Measurements from ENCODE around the gene AGRN.
"Not testable (repeated sequence)": the region's sequence is repeated elsewhere in the genome, so short reads cannot be mapped to it uniquely, and the experiment has no call there.

The AGRN gene

DNA sequence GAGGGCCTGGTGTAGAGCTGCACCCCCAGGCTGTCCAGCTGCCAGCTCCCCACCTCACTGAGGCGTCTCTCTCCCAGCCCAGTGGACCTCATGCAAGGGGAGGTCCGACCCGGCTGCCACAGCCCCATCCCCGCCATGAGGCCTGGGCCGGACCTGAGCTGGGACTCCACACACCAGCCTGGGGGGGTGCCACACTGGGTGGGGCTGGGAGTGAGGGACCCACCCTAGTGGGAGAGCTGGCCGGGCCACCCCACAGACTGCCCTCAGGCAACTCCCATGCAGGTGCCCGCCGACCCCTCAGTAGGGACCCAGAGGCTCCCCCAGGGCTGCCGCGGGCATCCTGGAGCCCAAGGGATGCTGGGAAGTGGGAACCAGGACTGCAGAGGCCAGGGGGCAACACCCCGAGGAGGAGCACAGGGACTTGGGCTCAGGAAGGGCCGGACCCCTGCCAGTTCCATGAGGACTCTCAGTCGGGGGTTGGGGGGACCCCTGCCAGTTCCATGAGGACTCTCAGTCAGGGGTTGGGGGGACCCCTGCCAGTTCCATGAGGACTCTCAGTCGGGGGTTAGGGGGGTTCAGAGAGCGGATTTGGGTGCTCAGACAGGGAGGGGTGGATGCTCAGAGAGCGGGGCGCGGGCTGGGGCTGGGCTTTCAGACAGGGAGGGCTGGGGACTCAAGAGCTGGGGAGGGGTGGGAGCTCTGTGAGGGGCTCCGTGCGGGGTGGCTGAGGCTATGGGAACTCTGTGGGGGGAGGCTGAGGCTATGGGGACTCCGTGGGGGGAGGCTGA is 55.4 kb downstream of the AGRN start:
- peaks cover 0 to 11% of the 10 kb centered on the region in 2 donors for H3K4me1 ChIP-seq (ENCODE audit: control insufficient read depth in 1 of 2, insufficient read depth in 2 of 2, low read length in 2 of 2)
- peaks cover 4% of the 10 kb centered on the region for H3K27me3 ChIP-seq (ENCODE audit: low read depth, low read length)
- H3K27ac ChIP-seq (ENCODE audit: low read length), result no peak overlapping the region
- no peak overlapping the region for H3K4me3 ChIP-seq (ENCODE audit: low read depth in 1 of 2, low read length in 2 of 2)
- no peaks in the 10 kb centered on the region for H3K9me3 ChIP-seq (ENCODE audit: control insufficient read depth in 1 of 2, low read length in 2 of 2)
- no peaks in the 10 kb centered on the region for H3K36me3 ChIP-seq (ENCODE audit: control insufficient read depth in 1 of 2, insufficient read depth in 2 of 2, low read length in 2 of 2)

DNA sequence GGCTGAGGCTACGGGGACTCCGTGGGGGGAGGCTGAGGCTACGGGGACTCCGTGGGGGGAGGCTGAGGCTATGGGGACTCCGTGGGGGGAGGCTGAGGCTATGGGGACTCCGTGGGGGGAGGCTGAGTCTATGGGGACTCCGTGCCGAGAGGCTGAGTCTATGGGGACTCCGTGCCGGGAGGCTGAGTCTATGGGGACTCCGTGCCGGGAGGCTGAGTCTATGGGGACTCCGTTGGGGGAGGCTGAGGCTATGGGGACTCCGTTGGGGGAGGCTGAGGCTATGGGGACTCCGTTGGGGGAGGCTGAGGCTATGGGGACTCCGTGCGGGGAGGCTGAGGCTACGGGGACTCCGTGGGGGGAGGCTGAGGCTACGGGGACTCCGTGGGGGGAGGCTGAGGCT is 57.5 kb downstream of the AGRN start:
- peaks cover 0 to 12% of the 10 kb centered on the region in 2 donors for H3K4me1 ChIP-seq (ENCODE audit: control insufficient read depth in 1 of 2, insufficient read depth in 2 of 2, low read length in 2 of 2)
- not testable (repeated sequence) for H3K27me3 ChIP-seq (ENCODE audit: low read depth, low read length); H3K27ac ChIP-seq (ENCODE audit: low read length); H3K4me3 ChIP-seq (ENCODE audit: low read depth in 1 of 2, low read length in 2 of 2); H3K36me3 ChIP-seq (ENCODE audit: control insufficient read depth in 1 of 2, insufficient read depth in 2 of 2, low read length in 2 of 2); H3K9me3 ChIP-seq (ENCODE audit: control insufficient read depth in 1 of 2, low read length in 2 of 2)

DNA sequence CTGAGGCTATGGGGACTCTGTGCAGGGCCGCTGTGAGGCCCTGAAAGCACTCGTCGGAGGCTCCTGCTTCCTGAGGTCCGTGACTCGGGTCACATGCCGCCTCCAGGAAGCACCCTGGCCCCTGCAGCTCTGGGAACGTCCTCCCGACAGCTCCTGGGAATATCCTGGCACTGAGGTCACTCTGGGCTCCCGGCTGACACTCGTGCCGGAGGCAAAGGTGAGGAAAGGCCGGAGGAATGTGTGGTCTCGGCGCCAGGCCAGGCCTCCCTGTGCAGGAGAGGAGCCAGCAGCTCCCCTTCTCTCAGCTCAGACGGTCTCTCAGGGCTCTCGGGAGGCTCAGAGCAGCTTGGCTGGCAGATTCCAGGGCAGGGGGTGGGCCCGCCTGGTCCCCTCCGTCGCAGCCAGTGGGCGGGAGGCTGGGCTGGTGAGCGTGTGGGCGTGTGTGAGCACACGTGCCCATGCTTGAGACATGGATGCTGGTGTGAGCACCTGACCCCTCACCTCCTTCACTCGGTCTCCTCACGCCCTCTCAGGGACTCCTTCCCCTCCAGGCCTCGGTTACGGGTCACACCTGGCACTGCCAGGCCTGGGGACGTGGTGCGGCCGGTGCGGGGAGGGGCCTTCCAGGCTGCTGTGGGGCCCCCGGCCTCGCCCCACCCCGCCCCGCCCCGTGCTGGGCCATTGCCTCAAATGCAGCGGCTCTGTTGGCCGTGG is 59.6 kb downstream of the AGRN start:
- H3K27me3 ChIP-seq (ENCODE audit: low read depth, low read length), result peaks cover 4% of the 10 kb centered on the region
- no peak overlapping the region for H3K27ac ChIP-seq (ENCODE audit: low read length)
- H3K4me1 ChIP-seq (ENCODE audit: control insufficient read depth in 1 of 2, insufficient read depth in 2 of 2, low read length in 2 of 2), result peaks cover 0 to 12% of the 10 kb centered on the region in 2 donors
- H3K4me3 ChIP-seq (ENCODE audit: low read depth in 1 of 2, low read length in 2 of 2), result peak overlapping the region in 1 of 2 donors; percentile 56
- no peaks in the 10 kb centered on the region for H3K36me3 ChIP-seq (ENCODE audit: control insufficient read depth in 1 of 2, insufficient read depth in 2 of 2, low read length in 2 of 2)
- H3K9me3 ChIP-seq (ENCODE audit: control insufficient read depth in 1 of 2, low read length in 2 of 2), result no peaks in the 10 kb centered on the region

DNA sequence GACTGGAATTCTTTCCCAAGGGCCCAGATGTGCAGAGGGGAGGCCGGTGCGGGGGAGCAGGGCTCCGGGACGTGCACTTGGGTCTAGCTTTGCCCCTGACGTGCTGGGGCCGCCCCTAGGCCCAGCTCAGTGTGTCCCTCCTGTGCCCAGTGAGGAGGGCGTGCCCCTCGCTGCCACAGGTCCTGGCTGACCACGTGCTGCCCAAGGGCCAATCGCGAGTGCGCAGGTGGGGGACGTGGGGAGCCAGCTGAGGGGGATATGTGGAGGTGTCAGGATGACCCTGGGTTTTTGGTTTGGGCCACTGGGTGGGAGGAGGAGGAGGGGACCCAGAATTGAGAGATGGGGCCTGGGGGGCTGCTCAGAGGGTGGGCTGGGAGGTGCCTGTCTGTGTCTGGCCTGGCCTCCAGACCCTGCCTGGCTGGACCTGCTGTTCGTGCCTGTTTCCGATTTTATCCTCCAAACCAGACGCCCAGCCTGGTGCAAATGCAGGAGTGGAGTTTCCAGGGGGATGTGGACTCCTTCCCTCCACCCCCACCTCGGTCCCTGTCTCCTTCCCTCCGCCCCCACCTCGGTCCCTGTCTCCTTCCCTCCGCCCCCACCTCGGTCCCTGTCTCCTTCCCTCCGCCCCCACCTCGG is 60.3 kb downstream of the AGRN start:
- Histone ChIP-seq H3K9me3 (ENCODE audit: control insufficient read depth in 1 of 2, low read length in 2 of 2) (no peaks in the 10 kb centered on the region), H3K27ac (ENCODE audit: low read length) (no peak overlapping the region), H3K27me3 (ENCODE audit: low read depth, low read length) (no peaks in the 10 kb centered on the region), H3K4me1 (ENCODE audit: control insufficient read depth in 1 of 2, insufficient read depth in 2 of 2, low read length in 2 of 2) (peaks cover 0 to 12% of the 10 kb centered on the region in 2 donors), H3K4me3 (ENCODE audit: low read depth in 1 of 2, low read length in 2 of 2) (peak overlapping the region in 1 of 2 donors; percentile 56), H3K36me3 (ENCODE audit: control insufficient read depth in 1 of 2, insufficient read depth in 2 of 2, low read length in 2 of 2) (no peaks in the 10 kb centered on the region)

DNA sequence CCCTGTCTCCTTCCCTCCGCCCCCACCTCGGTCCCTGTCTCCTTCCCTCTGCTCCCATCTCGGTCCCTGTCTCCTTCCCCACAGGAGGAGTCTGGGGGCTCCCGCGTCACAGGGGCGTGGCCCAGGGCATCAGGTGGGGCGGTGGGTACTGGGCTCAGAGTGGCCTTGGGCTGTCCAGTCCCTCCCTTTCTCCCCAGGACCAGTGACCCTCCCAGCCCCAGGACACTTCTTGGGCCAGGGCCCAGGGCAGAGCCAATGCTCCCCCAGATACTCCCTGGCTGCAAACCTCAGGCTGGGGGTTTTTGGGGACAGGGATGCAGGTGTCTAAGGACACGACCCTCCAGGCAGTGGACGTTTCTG is 61.0 kb downstream of the AGRN start:
- Histone ChIP-seq H3K9me3 (ENCODE audit: control insufficient read depth in 1 of 2, low read length in 2 of 2) (no peaks in the 10 kb centered on the region), H3K36me3 (ENCODE audit: control insufficient read depth in 1 of 2, insufficient read depth in 2 of 2, low read length in 2 of 2) (no peaks in the 10 kb centered on the region), H3K4me3 (ENCODE audit: low read depth in 1 of 2, low read length in 2 of 2) (no peak overlapping the region), H3K27me3 (ENCODE audit: low read depth, low read length) (no peaks in the 10 kb centered on the region), H3K27ac (ENCODE audit: low read length) (no peak overlapping the region), H3K4me1 (ENCODE audit: control insufficient read depth in 1 of 2, insufficient read depth in 2 of 2, low read length in 2 of 2) (peaks cover 0 to 12% of the 10 kb centered on the region in 2 donors)

DNA sequence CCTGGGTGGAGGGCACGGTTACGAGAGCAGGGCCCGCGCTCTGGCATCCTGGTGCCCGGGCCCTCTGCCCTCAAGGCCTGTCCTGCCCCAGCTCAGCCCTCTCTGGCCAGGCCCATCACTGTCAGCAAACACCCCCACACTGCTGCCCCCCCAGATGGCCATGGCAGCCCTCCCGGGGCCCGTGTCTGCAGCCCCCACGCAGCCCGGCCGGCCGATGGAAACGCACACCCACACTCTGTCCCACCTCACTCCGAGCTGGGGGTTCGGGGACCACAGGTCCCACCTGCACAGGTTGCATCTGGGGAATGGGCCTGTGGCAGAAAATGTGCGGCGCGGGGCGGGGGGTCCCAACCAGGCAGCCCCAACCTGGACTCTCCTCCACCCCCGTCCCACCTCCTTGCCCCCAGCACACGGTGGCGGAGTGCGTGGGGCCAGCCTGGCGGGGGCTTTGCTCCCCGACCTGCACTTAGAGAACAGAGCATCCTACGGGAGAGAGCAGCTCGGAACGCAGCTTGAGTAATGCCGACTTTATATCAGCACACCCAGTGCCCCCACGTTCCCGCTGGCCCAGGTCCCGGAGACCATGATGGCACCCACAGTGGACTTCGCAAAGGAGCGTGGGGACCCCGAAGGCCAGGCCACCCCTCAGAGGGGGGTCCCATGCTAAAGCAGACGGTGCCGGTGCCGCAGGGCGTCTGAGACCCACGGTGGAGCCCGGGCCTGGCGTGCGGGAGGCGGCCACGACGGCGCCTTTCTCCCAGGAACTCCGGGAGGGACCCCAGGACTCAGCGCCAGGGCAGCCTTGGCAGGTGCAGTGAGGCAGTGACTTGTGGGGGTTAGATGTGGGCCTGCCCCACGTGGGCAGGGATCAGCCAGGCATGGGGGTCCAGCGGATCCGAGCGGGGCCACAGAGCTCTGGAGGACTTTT is 61.7 kb downstream of the AGRN start:
- Histone ChIP-seq H3K36me3 (ENCODE audit: control insufficient read depth in 1 of 2, insufficient read depth in 2 of 2, low read length in 2 of 2) (no peaks in the 10 kb centered on the region), H3K4me1 (ENCODE audit: control insufficient read depth in 1 of 2, insufficient read depth in 2 of 2, low read length in 2 of 2) (peaks cover 0 to 12% of the 10 kb centered on the region in 2 donors), H3K27ac (ENCODE audit: low read length) (no peak overlapping the region), H3K4me3 (ENCODE audit: low read depth in 1 of 2, low read length in 2 of 2) (no peak overlapping the region), H3K9me3 (ENCODE audit: control insufficient read depth in 1 of 2, low read length in 2 of 2) (no peaks in the 10 kb centered on the region), H3K27me3 (ENCODE audit: low read depth, low read length) (no peaks in the 10 kb centered on the region)

DNA sequence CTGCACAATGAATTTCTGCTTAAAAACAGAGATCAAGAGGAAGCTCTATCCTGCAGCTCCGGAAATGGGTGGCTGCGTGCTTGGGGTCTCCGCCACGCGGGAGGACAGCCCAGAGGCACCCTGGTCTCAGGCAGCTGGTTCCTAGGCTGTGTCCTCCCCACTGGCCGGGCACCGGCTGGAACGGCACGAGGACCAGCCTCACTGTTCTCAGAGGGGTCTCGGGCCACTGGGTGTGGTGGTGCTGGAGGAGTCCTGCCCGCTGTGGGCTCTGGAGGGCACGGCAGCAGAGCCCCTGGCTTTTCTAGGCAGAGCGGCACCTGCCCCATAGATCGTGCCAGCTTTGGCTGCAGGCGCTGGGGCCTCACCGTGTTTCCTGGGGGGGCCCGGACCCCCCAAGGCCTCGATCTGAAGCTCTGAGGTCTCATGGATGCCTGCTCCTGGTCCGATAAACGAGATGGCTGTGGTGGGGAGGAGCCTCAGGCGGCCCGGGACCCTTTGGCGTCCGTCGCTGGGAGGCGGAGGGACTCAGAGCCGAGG is 62.4 kb downstream of the AGRN start:
- no peak overlapping the region for H3K4me3 ChIP-seq (ENCODE audit: low read depth in 1 of 2, low read length in 2 of 2)
- H3K9me3 ChIP-seq (ENCODE audit: control insufficient read depth in 1 of 2, low read length in 2 of 2), result no peaks in the 10 kb centered on the region
- no peaks in the 10 kb centered on the region for H3K27me3 ChIP-seq (ENCODE audit: low read depth, low read length)
- H3K4me1 ChIP-seq (ENCODE audit: control insufficient read depth in 1 of 2, insufficient read depth in 2 of 2, low read length in 2 of 2), result peaks cover 0 to 12% of the 10 kb centered on the region in 2 donors
- H3K27ac ChIP-seq (ENCODE audit: low read length), result no peak overlapping the region
- no peaks in the 10 kb centered on the region for H3K36me3 ChIP-seq (ENCODE audit: control insufficient read depth in 1 of 2, insufficient read depth in 2 of 2, low read length in 2 of 2)

DNA sequence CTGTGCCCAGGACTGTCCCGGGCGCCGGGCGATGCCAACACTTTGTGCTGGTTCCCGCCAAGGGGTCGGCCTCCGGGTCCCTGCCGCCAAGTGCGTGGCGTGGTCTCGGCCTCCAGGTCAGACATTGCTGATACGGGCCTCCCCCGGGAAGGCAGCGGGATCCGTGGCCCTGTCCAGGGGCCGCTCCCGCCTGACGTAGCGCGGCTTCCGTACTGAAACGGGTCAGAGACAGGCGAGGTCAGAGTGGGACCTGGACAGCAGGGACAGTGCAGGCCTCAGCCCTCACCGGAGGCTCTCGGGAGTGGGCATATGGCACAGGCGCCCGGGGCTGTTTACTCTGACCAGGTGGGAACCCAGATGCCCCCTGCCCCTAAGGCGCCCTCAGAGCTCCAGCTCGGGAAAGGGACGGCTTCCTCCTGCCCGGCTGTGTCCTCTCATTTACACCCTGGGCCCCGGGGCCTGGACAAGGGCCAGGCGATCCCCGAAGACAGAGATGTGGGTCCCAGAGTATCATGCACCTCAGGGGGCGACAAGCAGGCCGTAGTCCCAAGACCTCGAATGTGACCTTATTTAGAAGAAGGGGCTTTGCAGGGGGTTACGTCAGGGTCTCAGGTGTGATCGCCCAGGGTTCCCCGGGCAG is 63.0 kb downstream of the AGRN start:
- Histone ChIP-seq H3K4me1 (ENCODE audit: control insufficient read depth in 1 of 2, insufficient read depth in 2 of 2, low read length in 2 of 2) (peaks cover 0 to 12% of the 10 kb centered on the region in 2 donors), H3K9me3 (ENCODE audit: control insufficient read depth in 1 of 2, low read length in 2 of 2) (no peaks in the 10 kb centered on the region), H3K27ac (ENCODE audit: low read length) (no peak overlapping the region), H3K4me3 (ENCODE audit: low read depth in 1 of 2, low read length in 2 of 2) (no peak overlapping the region), H3K36me3 (ENCODE audit: control insufficient read depth in 1 of 2, insufficient read depth in 2 of 2, low read length in 2 of 2) (no peaks in the 10 kb centered on the region), H3K27me3 (ENCODE audit: low read depth, low read length) (no peaks in the 10 kb centered on the region)

DNA sequence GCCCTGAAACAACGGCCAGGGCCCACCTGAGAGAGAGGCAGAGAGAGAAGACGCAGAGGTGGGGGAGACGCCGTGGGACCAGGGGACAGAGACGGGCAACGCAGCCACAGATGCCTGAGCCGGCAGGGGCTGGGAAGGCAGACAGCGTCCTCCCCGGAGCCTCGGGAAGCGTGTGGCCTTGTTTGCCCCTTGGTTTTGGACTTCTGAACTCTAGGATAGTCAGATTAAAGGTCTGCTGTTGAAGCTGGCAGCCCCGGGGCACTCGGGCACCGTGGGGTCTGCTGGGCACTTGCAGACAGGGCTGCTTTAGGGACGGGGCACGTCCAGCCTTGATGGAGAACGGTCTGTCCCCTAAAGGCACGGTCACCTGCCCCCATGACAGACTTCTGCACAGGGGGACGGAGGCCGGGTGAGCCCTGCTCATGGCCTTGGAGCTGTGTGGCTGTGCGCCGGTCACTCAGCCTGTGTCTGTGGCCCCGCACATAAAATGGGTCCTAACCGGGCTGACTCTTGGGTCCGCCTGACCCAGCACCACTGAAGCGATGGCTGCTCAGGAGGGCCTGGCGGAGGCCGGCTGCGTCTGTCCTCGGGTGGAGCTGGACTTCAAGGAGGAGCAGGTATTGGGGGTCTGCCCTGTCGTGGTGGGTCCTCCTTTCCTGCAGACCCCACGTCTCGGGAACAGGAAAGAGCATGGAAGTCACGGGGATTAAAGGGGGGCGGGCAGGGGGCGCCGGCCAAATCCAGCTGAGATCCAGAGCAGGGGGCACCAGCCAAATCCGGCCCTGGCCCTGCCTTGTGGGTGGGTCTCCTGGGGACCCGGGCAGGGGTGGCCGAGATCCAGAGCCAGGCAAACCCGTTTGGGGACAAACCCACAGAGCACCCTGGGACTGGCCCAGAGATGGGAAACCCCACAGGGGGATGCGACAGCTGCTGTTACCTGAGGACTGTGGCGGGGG is 63.8 kb downstream of the AGRN start:
- Histone ChIP-seq H3K27me3 (ENCODE audit: low read depth, low read length) (no peaks in the 10 kb centered on the region), H3K27ac (ENCODE audit: low read length) (no peak overlapping the region), H3K4me3 (ENCODE audit: low read depth in 1 of 2, low read length in 2 of 2) (no peak overlapping the region), H3K36me3 (ENCODE audit: control insufficient read depth in 1 of 2, insufficient read depth in 2 of 2, low read length in 2 of 2) (no peaks in the 10 kb centered on the region), H3K4me1 (ENCODE audit: control insufficient read depth in 1 of 2, insufficient read depth in 2 of 2, low read length in 2 of 2) (peaks cover 0 to 12% of the 10 kb centered on the region in 2 donors), H3K9me3 (ENCODE audit: control insufficient read depth in 1 of 2, low read length in 2 of 2) (no peaks in the 10 kb centered on the region)
